Measurements from ENCODE around the gene GJD4.

DNA sequence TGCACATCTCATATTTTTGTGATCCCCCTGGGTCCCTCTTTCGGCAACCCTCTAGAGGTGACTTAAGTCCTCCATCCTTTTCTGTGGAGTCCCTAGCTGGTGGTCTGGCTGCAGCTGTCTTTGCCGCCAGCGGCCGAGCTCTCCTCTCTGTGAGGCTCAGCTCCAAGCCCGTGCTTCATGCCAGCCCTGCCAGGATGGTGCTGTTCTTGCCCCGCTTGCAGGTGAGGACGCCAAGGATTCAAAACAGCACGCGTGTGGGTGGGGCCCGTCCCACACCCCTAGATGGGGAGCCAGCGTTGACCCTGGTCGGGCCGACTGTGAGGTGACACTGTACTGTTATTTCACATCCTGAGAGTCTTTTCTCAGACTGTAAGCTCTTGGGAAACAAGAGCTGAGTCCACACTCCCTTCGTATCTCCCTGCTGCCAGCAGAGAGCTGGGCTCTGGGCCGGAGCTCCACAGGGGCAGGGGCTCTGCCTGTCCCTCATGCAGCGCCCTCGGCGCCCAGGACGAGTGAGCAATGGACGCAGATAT, 36.6 kb upstream of the GJD4 start:
- TF ChIP-seq POLR2A (IDR thresholded peaks at IDR 0.05; ENCODE audit: low read length) (no peak), CTCF (IDR thresholded peaks at IDR 0.05) (no peak), RFX5 (IDR thresholded peaks at IDR 0.05) (no peak), GATA3 (IDR thresholded peaks at IDR 0.05; ENCODE audit: borderline replicate concordance) (no peak), NFE2L2 (conservative IDR thresholded peaks at IDR 0.05; ENCODE audit: low read length) (no peak), BHLHE40 (IDR thresholded peaks at IDR 0.05; ENCODE audit: low read depth, low read length) (no peak), EP300 (IDR thresholded peaks at IDR 0.05) (no peak), ESRRA (IDR thresholded peaks at IDR 0.05; ENCODE audit: borderline replicate concordance, low read length) (no peak), JUNB (IDR thresholded peaks at IDR 0.05) (no peak), REST (IDR thresholded peaks at IDR 0.05) (no peak)
- TF ChIP-seq, protein P1, sequence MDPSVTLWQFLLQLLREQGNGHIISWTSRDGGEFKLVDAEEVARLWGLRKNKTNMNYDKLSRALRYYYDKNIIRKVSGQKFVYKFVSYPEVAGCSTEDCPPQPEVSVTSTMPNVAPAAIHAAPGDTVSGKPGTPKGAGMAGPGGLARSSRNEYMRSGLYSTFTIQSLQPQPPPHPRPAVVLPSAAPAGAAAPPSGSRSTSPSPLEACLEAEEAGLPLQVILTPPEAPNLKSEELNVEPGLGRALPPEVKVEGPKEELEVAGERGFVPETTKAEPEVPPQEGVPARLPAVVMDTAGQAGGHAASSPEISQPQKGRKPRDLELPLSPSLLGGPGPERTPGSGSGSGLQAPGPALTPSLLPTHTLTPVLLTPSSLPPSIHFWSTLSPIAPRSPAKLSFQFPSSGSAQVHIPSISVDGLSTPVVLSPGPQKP (IDR thresholded peaks at IDR 0.05; ENCODE audit: low read depth, low read length): no peak
